HUES6 (cell line): Measurements from ENCODE around the gene MED13.
"Not testable (repeated sequence)": the region's sequence is repeated elsewhere in the genome, so short reads cannot be mapped to it uniquely, and the experiment has no call there.

Source experiments
- H3K27ac ChIP-seq: 2 replicates; pipeline ENCODE4 v1.7.0; 2013; ENCODE audit warnings: low read depth, mild to moderate bottlenecking, low read length, inconsistent platforms
- H3K27me3 ChIP-seq: 2 replicates; pipeline ENCODE4 v1.6.1; 2013; ENCODE audit warnings: low read length; ENCODE audit not compliant: control insufficient read depth, insufficient read depth
- H3K36me3 ChIP-seq: 2 replicates; pipeline ENCODE4 v1.6.1; 2013; ENCODE audit warnings: low read length; ENCODE audit not compliant: control insufficient read depth, insufficient read depth
- H3K4me1 ChIP-seq: 2 replicates; pipeline ENCODE4 v1.6.1; 2013; ENCODE audit warnings: low read length; ENCODE audit not compliant: control insufficient read depth, insufficient read depth
- H3K4me3 ChIP-seq: 2 replicates; pipeline ENCODE4 v1.5.1; 2013; ENCODE audit warnings: low read depth, low read length
- H3K9ac ChIP-seq: one replicate; pipeline ENCODE4 v1.6.1; 2013; ENCODE audit warnings: mild to moderate bottlenecking, low read length
- H3K9me3 ChIP-seq: 2 replicates; pipeline ENCODE4 v1.6.1; 2013; ENCODE audit warnings: low read depth, low read length; ENCODE audit not compliant: control insufficient read depth, insufficient read depth

The MED13 gene

GRCh38 chr17:62085511-62086408 is 20.7 kb upstream of the MED13 start:
- H3K27ac ChIP-seq, result no peak overlapping the region
- H3K4me3 ChIP-seq, result no peak overlapping the region
- no peak overlapping the region for H3K9ac ChIP-seq
- no peaks in the 10 kb centered on the region for H3K4me1 ChIP-seq
- no peaks in the 10 kb centered on the region for H3K36me3 ChIP-seq
- H3K27me3 ChIP-seq, result no peaks in the 10 kb centered on the region
- no peaks in the 10 kb centered on the region for H3K9me3 ChIP-seq

- Histone ChIP-seq H3K4me3 (no peak overlapping the region), H3K9ac (no peak overlapping the region), H3K9me3 (no peaks in the 10 kb centered on the region), H3K27me3 (no peaks in the 10 kb centered on the region), H3K4me1 (no peaks in the 10 kb centered on the region), H3K27ac (no peak overlapping the region), H3K36me3 (no peaks in the 10 kb centered on the region)
These were observed 19.5 kb upstream of the MED13 start for GRCh38 chr17:62084585-62084984.

- no peaks in the 10 kb centered on the region for H3K9me3 ChIP-seq
- H3K4me1 ChIP-seq, result no peaks in the 10 kb centered on the region
- H3K9ac ChIP-seq, result no peak overlapping the region
- no peaks in the 10 kb centered on the region for H3K27me3 ChIP-seq
- no peaks in the 10 kb centered on the region for H3K36me3 ChIP-seq
- H3K27ac ChIP-seq, result no peak overlapping the region
- H3K4me3 ChIP-seq, result no peak overlapping the region
These were observed 18.6 kb upstream of the MED13 start for GRCh38 chr17:62083651-62084050.

- no peaks in the 10 kb centered on the region for H3K36me3 ChIP-seq
- peaks cover 2% of the 10 kb centered on the region; the same call in 1 of the 2 replicates for H3K9me3 ChIP-seq
- H3K4me1 ChIP-seq, result no peaks in the 10 kb centered on the region
- H3K27ac ChIP-seq, result no peak overlapping the region
- no peak overlapping the region for H3K9ac ChIP-seq
- no peaks in the 10 kb centered on the region for H3K27me3 ChIP-seq
- H3K4me3 ChIP-seq, result no peak overlapping the region
These were observed 15.6 kb upstream of the MED13 start for GRCh38 chr17:62080647-62081046.

- H3K27ac ChIP-seq, result no peak overlapping the region
- no peak overlapping the region for H3K9ac ChIP-seq
- H3K4me3 ChIP-seq, result no peak overlapping the region
- no peaks in the 10 kb centered on the region for H3K4me1 ChIP-seq
- no peaks in the 10 kb centered on the region for H3K27me3 ChIP-seq
- peaks cover 2% of the 10 kb centered on the region; the same call in 1 of the 2 replicates for H3K9me3 ChIP-seq
- H3K36me3 ChIP-seq, result no peaks in the 10 kb centered on the region
These were observed 12.9 kb upstream of the MED13 start for GRCh38 chr17:62078009-62078408.

- H3K4me3 ChIP-seq, result no peak overlapping the region
- H3K4me1 ChIP-seq, result no peaks in the 10 kb centered on the region
- no peaks in the 10 kb centered on the region for H3K27me3 ChIP-seq
- peaks cover 2% of the 10 kb centered on the region; the same call in 1 of the 2 replicates for H3K9me3 ChIP-seq
- no peak overlapping the region for H3K27ac ChIP-seq
- H3K36me3 ChIP-seq, result no peaks in the 10 kb centered on the region
- H3K9ac ChIP-seq, result no peak overlapping the region
These were observed 12.0 kb upstream of the MED13 start for GRCh38 chr17:62076864-62077788.

- no peaks in the 10 kb centered on the region for H3K36me3 ChIP-seq
- no peak overlapping the region for H3K9ac ChIP-seq
- H3K4me1 ChIP-seq, result no peaks in the 10 kb centered on the region
- H3K4me3 ChIP-seq, result no peak overlapping the region
- no peaks in the 10 kb centered on the region for H3K27me3 ChIP-seq
- H3K27ac ChIP-seq, result no peak overlapping the region
- peaks cover 2% of the 10 kb centered on the region; the same call in 1 of the 2 replicates for H3K9me3 ChIP-seq
These were observed 10.3 kb upstream of the MED13 start for GRCh38 chr17:62075308-62075815.

- H3K4me3 ChIP-seq, result no peak overlapping the region
- no peak overlapping the region for H3K9ac ChIP-seq
- no peaks in the 10 kb centered on the region for H3K27me3 ChIP-seq
- no peak overlapping the region for H3K27ac ChIP-seq
- peaks cover 2% of the 10 kb centered on the region; the same call in 1 of the 2 replicates for H3K9me3 ChIP-seq
- H3K36me3 ChIP-seq, result no peaks in the 10 kb centered on the region
- H3K4me1 ChIP-seq, result no peaks in the 10 kb centered on the region
These were observed 8.9 kb upstream of the MED13 start for GRCh38 chr17:62073993-62074392.

GRCh38 chr17:62072855-62073254 is 7.8 kb upstream of the MED13 start:
- H3K4me3 ChIP-seq, H3K36me3 ChIP-seq, H3K4me1 ChIP-seq, H3K9me3 ChIP-seq, H3K27me3 ChIP-seq, H3K27ac ChIP-seq, H3K9ac ChIP-seq: not testable (repeated sequence)

GRCh38 chr17:62070900-62071299 is 5.8 kb upstream of the MED13 start:
- Histone ChIP-seq H3K27ac (no peak overlapping the region), H3K4me1 (peaks cover 6% of the 10 kb centered on the region; the same call in 1 of the 2 replicates), H3K4me3 (no peak overlapping the region), H3K36me3 (no peaks in the 10 kb centered on the region), H3K9ac (no peak overlapping the region), H3K27me3 (no peaks in the 10 kb centered on the region), H3K9me3 (no peaks in the 10 kb centered on the region)
